ENCODE results near the gene BCAS4.
"Not testable (repeated sequence)": the region's sequence is repeated elsewhere in the genome, so short reads cannot be mapped to it uniquely, and the experiment has no call there.

The BCAS4 gene

GRCh38 chr20:50874758-50875665 is 80.2 kb downstream of the BCAS4 start:
- DNase-seq (ENCODE audit: low read depth in 1 of 2, low spot score in 1 of 2) = no peak

- no peak for DNase-seq (ENCODE audit: low read depth in 1 of 2, low spot score in 1 of 2)
Measured at GRCh38 chr20:50876063-50876685, 81.3 kb downstream of the BCAS4 start.

GRCh38 chr20:50876816-50877215 is 82.0 kb downstream of the BCAS4 start:
- DNase-seq (ENCODE audit: low read depth in 1 of 2, low spot score in 1 of 2) = no peak

- DNase-seq (ENCODE audit: low read depth in 1 of 2, low spot score in 1 of 2) = no peak
Measured at GRCh38 chr20:50877232-50877743, 82.4 kb downstream of the BCAS4 start.

- DNase-seq (ENCODE audit: low read depth in 1 of 2, low spot score in 1 of 2) = no peak
Measured at GRCh38 chr20:50879649-50880550, 85.0 kb downstream of the BCAS4 start.

- DNase-seq (ENCODE audit: low read depth in 1 of 2, low spot score in 1 of 2) = not testable (repeated sequence)
Measured at GRCh38 chr20:50881759-50882424, 87.0 kb downstream of the BCAS4 start.

GRCh38 chr20:50883856-50884255 is 89.0 kb downstream of the BCAS4 start:
- no peak for DNase-seq (ENCODE audit: low read depth in 1 of 2, low spot score in 1 of 2)

GRCh38 chr20:50885068-50885467 is 90.2 kb downstream of the BCAS4 start:
- DNase-seq (ENCODE audit: low read depth in 1 of 2, low spot score in 1 of 2) = no peak

GRCh38 chr20:50885781-50886180 is 90.9 kb downstream of the BCAS4 start:
- DNase-seq (ENCODE audit: low read depth in 1 of 2, low spot score in 1 of 2) = no peak

GRCh38 chr20:50886184-50886790 is 91.4 kb downstream of the BCAS4 start:
- DNase-seq (ENCODE audit: low read depth in 1 of 2, low spot score in 1 of 2) = no peak

GRCh38 chr20:50887576-50887975 is 92.7 kb downstream of the BCAS4 start:
- DNase-seq (ENCODE audit: low read depth in 1 of 2, low spot score in 1 of 2) = no peak

GRCh38 chr20:50891138-50891537 is 96.3 kb downstream of the BCAS4 start:
- no peak for DNase-seq (ENCODE audit: low read depth in 1 of 2, low spot score in 1 of 2)

- no peak for DNase-seq (ENCODE audit: low read depth in 1 of 2, low spot score in 1 of 2)
Measured at GRCh38 chr20:50892394-50892793, 97.5 kb downstream of the BCAS4 start.

- no peak for DNase-seq (ENCODE audit: low read depth in 1 of 2, low spot score in 1 of 2)
Measured at GRCh38 chr20:50893620-50894019, 98.8 kb downstream of the BCAS4 start.

GRCh38 chr20:50895111-50895830 is 100.4 kb downstream of the BCAS4 start:
- DNase-seq (ENCODE audit: low read depth in 1 of 2, low spot score in 1 of 2) = no peak

GRCh38 chr20:50898475-50898874 is 103.6 kb downstream of the BCAS4 start:
- no peak for DNase-seq (ENCODE audit: low read depth in 1 of 2, low spot score in 1 of 2)

GRCh38 chr20:50900261-50900660 is 105.4 kb downstream of the BCAS4 start:
- DNase-seq (ENCODE audit: low read depth in 1 of 2, low spot score in 1 of 2) = no peak

- no peak for DNase-seq (ENCODE audit: low read depth in 1 of 2, low spot score in 1 of 2)
Measured at GRCh38 chr20:50901301-50901700, 106.4 kb downstream of the BCAS4 start.

- no peak for DNase-seq (ENCODE audit: low read depth in 1 of 2, low spot score in 1 of 2)
Measured at GRCh38 chr20:50903353-50904051, 108.6 kb downstream of the BCAS4 start.
